Activated T-helper 1 cell treated with anti-CD3 and anti-CD28 coated beads, Interleukin-12 subunit alpha, Interleukin-12 subunit beta, Interleukin-2, Interleukin-4 antibody, amounts not matched to agents 30 ng/mL and 10 ng/mL and 1 ng/mL, durations not matched to agents 14 hours and 24 hours and 36 hours (primary cell): ENCODE measurements around the gene ARL10. TPM values are rescaled to one million over a fixed set of nuclear protein-coding genes. Genes with fewer than 3 reads are reported as not detected.

Experiments used
- DNase-seq: peaks from one replicate; pipeline ENCODE4 v3.0.0; 2021; ENCODE audit warnings: low spot score
- H3K27ac Mint-ChIP-seq: one replicate; pipeline ENCODE4 v1.8.0; 2021; ENCODE audit warnings: mild to moderate bottlenecking, mixed read lengths
- H3K27me3 Mint-ChIP-seq: one replicate; pipeline ENCODE4 v1.8.0; 2022; ENCODE audit warnings: mild to moderate bottlenecking, moderate library complexity, mixed read lengths; ENCODE audit not compliant: insufficient read depth
- H3K36me3 Mint-ChIP-seq: one replicate; pipeline ENCODE4 v1.8.0; 2021; ENCODE audit warnings: low read depth, mixed read lengths
- H3K4me1 Mint-ChIP-seq: one replicate; pipeline ENCODE4 v1.8.0; 2021; ENCODE audit warnings: low read depth, mixed read lengths
- H3K4me3 Mint-ChIP-seq: one replicate; pipeline ENCODE4 v1.8.0; 2021; ENCODE audit warnings: mild to moderate bottlenecking, moderate library complexity, mixed read lengths
- H3K9me3 Mint-ChIP-seq: one replicate; pipeline ENCODE4 v1.8.0; 2021; ENCODE audit warnings: mixed read lengths
- intact Hi-C: fragments of 100-400 bp; cut with micrococcal nuclease; formaldehyde crosslinking; loops from one replicate; pipeline ENCODE4 v1.15.1; 2024
- total RNA-seq: library from RNA; stranded (reverse); gene quantifications from 2 replicates; pipeline ENCODE4 v1.2.3, GENCODE V29; 2022

ARL10 gene
- total RNA-seq, 1 donor from 2014 or later = 22.3 TPM

- H3K27ac Mint-ChIP-seq = no peak overlapping the region
- H3K36me3 Mint-ChIP-seq = peaks cover 60% of the 10 kb centered on the region
- H3K27me3 Mint-ChIP-seq = no peaks in the 10 kb centered on the region
- DNase-seq = no peak
- H3K4me1 Mint-ChIP-seq = peaks cover 11% of the 10 kb centered on the region
- H3K4me3 Mint-ChIP-seq = no peak overlapping the region
- no peaks in the 10 kb centered on the region for H3K9me3 Mint-ChIP-seq
- intact Hi-C loops = no loop called here
Observed at GRCh38 chr5:176352116-176352878, 13.0 kb upstream of the ARL10 start.

- Mint-ChIP-seq H3K36me3 (peaks cover 58% of the 10 kb centered on the region), H3K4me3 (no peak overlapping the region), H3K9me3 (no peaks in the 10 kb centered on the region), H3K4me1 (peaks cover 21% of the 10 kb centered on the region), H3K27me3 (no peaks in the 10 kb centered on the region), H3K27ac (no peak overlapping the region)
- intact Hi-C loops = no loop called here
- DNase-seq = no peak
Observed at GRCh38 chr5:176353533-176353932, 11.8 kb upstream of the ARL10 start.

GRCh38 chr5:176355400-176356178, 9.7 kb upstream of the ARL10 start:
- no peaks in the 10 kb centered on the region for H3K27me3 Mint-ChIP-seq
- H3K4me3 Mint-ChIP-seq = no peak overlapping the region
- intact Hi-C loops = no loop called here
- peaks cover 28% of the 10 kb centered on the region for H3K4me1 Mint-ChIP-seq
- H3K36me3 Mint-ChIP-seq = peaks cover 48% of the 10 kb centered on the region
- H3K9me3 Mint-ChIP-seq = no peaks in the 10 kb centered on the region
- DNase-seq = no peak
- no peak overlapping the region for H3K27ac Mint-ChIP-seq

DNA sequence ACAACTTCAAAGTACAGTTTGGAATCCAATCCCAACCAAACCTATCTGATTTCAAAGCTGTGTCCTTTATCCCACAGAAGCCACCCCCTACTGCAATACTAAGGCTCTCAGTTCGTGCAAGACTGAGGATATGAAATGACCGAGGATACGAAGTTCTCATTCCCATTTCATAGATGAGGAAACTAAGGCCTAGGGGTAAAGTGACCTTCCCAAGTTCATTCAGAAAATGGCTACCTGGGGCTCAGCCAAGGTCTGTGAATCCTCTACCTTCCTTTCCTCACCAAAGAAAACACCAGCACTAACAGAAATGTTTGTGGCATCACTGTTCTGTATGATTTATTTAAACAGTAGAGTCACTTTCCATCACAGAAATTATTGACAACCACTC, 9.1 kb upstream of the ARL10 start:
- H3K27ac Mint-ChIP-seq = no peak overlapping the region
- H3K4me3 Mint-ChIP-seq = no peak overlapping the region
- H3K9me3 Mint-ChIP-seq = no peaks in the 10 kb centered on the region
- intact Hi-C loops = no loop called here
- peaks cover 28% of the 10 kb centered on the region for H3K4me1 Mint-ChIP-seq
- DNase-seq = no peak
- no peaks in the 10 kb centered on the region for H3K27me3 Mint-ChIP-seq
- H3K36me3 Mint-ChIP-seq = peaks cover 45% of the 10 kb centered on the region

- intact Hi-C loops = loop anchor here (2.0 to 10.0 kb wide), 5 partner anchors 57 to 1155 kb away; partner anchors contain the start of genes CLTB, DDX41, FAF2 and SFXN1
- Mint-ChIP-seq H3K36me3 (peaks cover 21% of the 10 kb centered on the region), H3K9me3 (no peaks in the 10 kb centered on the region), H3K27me3 (no peaks in the 10 kb centered on the region), H3K27ac (no peak overlapping the region), H3K4me3 (peak overlapping the region; percentile 84), H3K4me1 (peaks cover 36% of the 10 kb centered on the region)
- DNase-seq = no peak
Observed at GRCh38 chr5:176359658-176360057, 5.6 kb upstream of the ARL10 start.

DNA sequence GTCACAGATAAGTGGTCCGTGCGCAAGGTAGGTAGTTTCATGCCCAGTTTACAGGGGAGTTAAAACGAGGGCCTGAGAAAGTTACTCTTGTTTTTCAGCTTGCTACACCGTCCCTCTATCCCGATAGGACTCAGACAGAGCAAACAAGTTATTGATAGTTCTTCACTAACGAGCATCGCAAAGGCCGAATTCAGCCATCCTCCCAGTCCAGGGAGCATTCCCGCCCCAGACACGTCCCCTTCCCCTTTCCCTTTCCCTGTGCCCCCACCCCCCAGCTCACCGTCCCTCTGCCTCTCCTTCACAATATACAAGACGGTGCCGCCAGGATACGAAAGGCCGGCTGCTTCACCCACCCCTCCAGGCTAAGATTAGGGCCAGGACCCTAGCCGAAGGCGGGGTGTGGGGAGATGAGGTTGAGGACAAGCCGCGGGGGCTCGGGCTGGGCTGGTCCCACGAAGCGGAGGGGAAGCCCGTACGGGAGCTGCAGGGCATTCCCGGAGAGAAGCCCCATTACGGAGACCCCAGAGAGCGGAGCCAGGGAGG, 4.3 kb upstream of the ARL10 start:
- no peaks in the 10 kb centered on the region for H3K9me3 Mint-ChIP-seq
- no peaks in the 10 kb centered on the region for H3K27me3 Mint-ChIP-seq
- peak; percentile 7 for DNase-seq
- intact Hi-C loops = loop anchor here (1.0 to 10.0 kb wide), 8 partner anchors 27 to 1154 kb away; partner anchors contain the start of genes CLTB, DDX41, FAF2 and HIGD2A
- peaks cover 36% of the 10 kb centered on the region for H3K4me1 Mint-ChIP-seq
- peak overlapping the region; percentile 97 for H3K4me3 Mint-ChIP-seq
- peaks cover 17% of the 10 kb centered on the region for H3K36me3 Mint-ChIP-seq
- H3K27ac Mint-ChIP-seq = peak overlapping the region; percentile 91

- peak within 1 kb of the TSS; percentile 97 for H3K4me3 Mint-ChIP-seq
- no peaks in the 10 kb centered on the region for H3K27me3 Mint-ChIP-seq
- peak within 1 kb of the TSS; percentile 91 for H3K27ac Mint-ChIP-seq
- H3K36me3 Mint-ChIP-seq = peaks cover 14% of the 10 kb centered on the region
- no peaks in the 10 kb centered on the region for H3K9me3 Mint-ChIP-seq
- peaks cover 36% of the 10 kb centered on the region for H3K4me1 Mint-ChIP-seq
- peak; percentile 93 for DNase-seq
- intact Hi-C loops = loop anchor here (1.0 to 10.0 kb wide), 8 partner anchors 27 to 1153 kb away; partner anchors contain the start of genes CLTB, DDX41, FAF2 and HIGD2A
Observed at GRCh38 chr5:176361437-176362232, 3.7 kb upstream of the ARL10 start, which contains the start of gene KIAA1191. TSS of gene KIAA1191 (minus strand) at chr5:176361764. CDS start at chr5:176359508, 2,256 bp downstream.

GRCh38 chr5:176362233-176362490, 3.1 kb upstream of the ARL10 start:
- intact Hi-C loops = loop anchor here (5.0 to 10.0 kb wide), 3 partner anchors 125 to 1153 kb away; partner anchors contain the start of genes DDX41, SFXN1 and SIMC1
- Mint-ChIP-seq H3K27ac (peak overlapping the region; percentile 91), H3K4me3 (peak overlapping the region; percentile 97), H3K9me3 (no peaks in the 10 kb centered on the region), H3K4me1 (peaks cover 37% of the 10 kb centered on the region), H3K27me3 (no peaks in the 10 kb centered on the region), H3K36me3 (peaks cover 14% of the 10 kb centered on the region)
- no peak for DNase-seq

DNA sequence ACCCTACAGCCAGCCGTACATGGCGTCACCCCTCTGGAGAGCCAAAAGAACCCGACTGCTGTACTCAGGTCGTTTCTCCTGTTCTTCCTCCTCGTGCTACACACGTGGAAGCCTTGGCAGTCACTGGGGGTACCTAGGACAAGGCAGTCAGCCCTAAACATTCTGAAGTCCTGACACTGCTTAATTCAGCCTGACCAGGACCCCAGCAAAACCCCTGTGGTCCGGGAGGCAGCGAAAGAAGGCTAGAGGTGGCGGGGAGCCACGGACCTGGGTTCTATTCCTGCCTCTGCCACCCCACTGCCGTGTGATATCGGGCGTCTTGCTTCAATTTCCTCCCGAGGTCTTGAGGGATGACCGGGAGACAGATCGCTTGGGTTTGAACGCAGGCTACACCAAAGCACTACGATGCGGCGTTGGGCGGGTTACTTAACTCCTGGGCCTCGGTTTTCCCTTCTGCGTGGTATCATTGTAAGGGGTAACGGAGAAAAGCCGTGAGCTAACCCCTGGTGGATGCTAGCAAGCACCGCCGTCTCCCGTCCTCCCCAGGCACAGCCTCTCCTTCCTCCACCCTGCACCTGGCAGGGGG, 429 bp upstream of the ARL10 start:
- peaks cover 18% of the 10 kb centered on the region for H3K36me3 Mint-ChIP-seq
- H3K4me1 Mint-ChIP-seq = peaks cover 24% of the 10 kb centered on the region
- no peaks in the 10 kb centered on the region for H3K27me3 Mint-ChIP-seq
- peak overlapping the region; percentile 77 for H3K4me3 Mint-ChIP-seq
- intact Hi-C loops = loop anchor here (1.0 to 10.0 kb wide), 5 partner anchors 23 to 1150 kb away; partner anchors contain the start of genes DDX41, HIGD2A, NOP16 and RNF44
- H3K9me3 Mint-ChIP-seq = no peaks in the 10 kb centered on the region
- H3K27ac Mint-ChIP-seq = peak overlapping the region; percentile 18
- DNase-seq = no peak

GRCh38 chr5:176366232-176366894, 1.1 kb downstream of the ARL10 start:
- peaks cover 23% of the 10 kb centered on the region for H3K4me1 Mint-ChIP-seq
- peak overlapping the region; percentile 70 for H3K27ac Mint-ChIP-seq
- intact Hi-C loops = loop anchor here (10.0 kb wide), 2 partner anchors 892 to 1148 kb away; partner anchors contain the start of genes DDX41 and SFXN1

DNA sequence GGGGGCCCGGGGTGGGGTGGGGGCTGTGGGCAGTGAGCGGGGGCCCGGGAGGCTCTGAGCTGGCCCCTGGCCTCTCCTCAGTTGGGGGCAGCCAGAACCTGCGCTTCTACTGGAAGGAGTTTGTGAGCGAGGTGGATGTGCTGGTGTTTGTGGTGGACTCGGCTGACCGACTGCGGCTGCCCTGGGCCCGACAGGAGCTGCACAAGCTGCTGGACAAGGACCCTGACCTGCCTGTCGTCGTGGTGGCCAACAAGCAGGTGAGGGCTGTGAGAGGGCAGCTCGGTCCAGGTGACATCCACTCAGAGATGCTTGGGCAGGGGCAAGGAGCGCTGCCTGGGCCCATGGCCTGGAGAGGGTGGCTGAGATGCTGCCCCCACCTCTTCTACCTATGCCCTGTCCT, 3.4 kb downstream of the ARL10 start:
- DNase-seq = no peak
- no peak overlapping the region for H3K4me3 Mint-ChIP-seq
- no peaks in the 10 kb centered on the region for H3K9me3 Mint-ChIP-seq
- no peaks in the 10 kb centered on the region for H3K27me3 Mint-ChIP-seq
- intact Hi-C loops = loop anchor here (10.0 kb wide), 2 partner anchors 894 to 1146 kb away; partner anchors contain the start of genes DDX41 and SFXN1
- peaks cover 22% of the 10 kb centered on the region for H3K36me3 Mint-ChIP-seq
- peaks cover 10% of the 10 kb centered on the region for H3K4me1 Mint-ChIP-seq
- no peak overlapping the region for H3K27ac Mint-ChIP-seq

More at GRCh38 chr5:176366232-176366894, 1.1 kb downstream of the ARL10 start:
- no peaks in the 10 kb centered on the region for H3K9me3 Mint-ChIP-seq
- no peaks in the 10 kb centered on the region for H3K27me3 Mint-ChIP-seq
- H3K36me3 Mint-ChIP-seq = peaks cover 22% of the 10 kb centered on the region
- H3K4me3 Mint-ChIP-seq = peak overlapping the region; percentile 83
- DNase-seq = no peak
